ENCODE results near the gene WIPF3.

Gene WIPF3

GRCh38 chr7:29847496-29847895, 41.2 kb downstream of the WIPF3 start:
- no peak for DNase-seq (ENCODE audit: low read depth)
- no peak for TF ChIP-seq CTCF (conservative IDR thresholded peaks at IDR 0.05; ENCODE audit: low read length)
- H3K4me3 ChIP-seq (ENCODE audit: low read length): no peak overlapping the region

GRCh38 chr7:29847916-29848315, 41.6 kb downstream of the WIPF3 start:
- no peak for TF ChIP-seq CTCF (conservative IDR thresholded peaks at IDR 0.05; ENCODE audit: low read length)
- no peak for DNase-seq (ENCODE audit: low read depth)
- no peak overlapping the region for H3K4me3 ChIP-seq (ENCODE audit: low read length)

GRCh38 chr7:29848941-29849340, 42.6 kb downstream of the WIPF3 start:
- H3K4me3 ChIP-seq (ENCODE audit: low read length): no peak overlapping the region
- no peak for TF ChIP-seq CTCF (conservative IDR thresholded peaks at IDR 0.05; ENCODE audit: low read length)
- DNase-seq (ENCODE audit: low read depth): no peak

GRCh38 chr7:29851487-29851886, 45.2 kb downstream of the WIPF3 start:
- H3K4me3 ChIP-seq (ENCODE audit: low read length): no peak overlapping the region
- DNase-seq (ENCODE audit: low read depth): no peak

GRCh38 chr7:29852457-29852856, 46.1 kb downstream of the WIPF3 start:
- no peak overlapping the region for H3K4me3 ChIP-seq (ENCODE audit: low read length)
- no peak for DNase-seq (ENCODE audit: low read depth)
- TF ChIP-seq CTCF (conservative IDR thresholded peaks at IDR 0.05; ENCODE audit: low read length): no peak

More at GRCh38 chr7:29851487-29851886, 45.2 kb downstream of the WIPF3 start:
- no peak for TF ChIP-seq CTCF (conservative IDR thresholded peaks at IDR 0.05; ENCODE audit: low read length)

GRCh38 chr7:29853072-29853471, 46.8 kb downstream of the WIPF3 start:
- DNase-seq (ENCODE audit: low read depth): no peak
- TF ChIP-seq CTCF (conservative IDR thresholded peaks at IDR 0.05; ENCODE audit: low read length): no peak

GRCh38 chr7:29853789-29854188, 47.5 kb downstream of the WIPF3 start:
- H3K4me3 ChIP-seq (ENCODE audit: low read length): no peak overlapping the region
- TF ChIP-seq CTCF (conservative IDR thresholded peaks at IDR 0.05; ENCODE audit: low read length): no peak
- no peak for DNase-seq (ENCODE audit: low read depth)

More at GRCh38 chr7:29853072-29853471, 46.8 kb downstream of the WIPF3 start:
- H3K4me3 ChIP-seq (ENCODE audit: low read length): no peak overlapping the region
